ENCODE measurements around the gene SLC35F3.

SLC35F3 gene

GRCh38 chr1:234340528-234340927 is 436.1 kb downstream of the SLC35F3 start:
- no peak overlapping the region for H3K27ac ChIP-seq
- TF ChIP-seq CTCF (conservative IDR thresholded peaks at IDR 0.05) = no peak

GRCh38 chr1:234342774-234343173 is 438.3 kb downstream of the SLC35F3 start:
- no peak overlapping the region for H3K27ac ChIP-seq
- TF ChIP-seq CTCF (conservative IDR thresholded peaks at IDR 0.05) = no peak

- no peak for TF ChIP-seq CTCF (conservative IDR thresholded peaks at IDR 0.05)
- H3K27ac ChIP-seq = no peak overlapping the region
Measured at GRCh38 chr1:234345237-234345636, 440.8 kb downstream of the SLC35F3 start.

- H3K27ac ChIP-seq = no peak overlapping the region
- TF ChIP-seq CTCF (conservative IDR thresholded peaks at IDR 0.05) = no peak
Measured at GRCh38 chr1:234348964-234349363, 444.5 kb downstream of the SLC35F3 start.

- TF ChIP-seq CTCF (conservative IDR thresholded peaks at IDR 0.05) = no peak
- peak overlapping the region; percentile 66 for H3K27ac ChIP-seq
Measured at GRCh38 chr1:234355782-234356510, 451.5 kb downstream of the SLC35F3 start.

- peak overlapping the region; percentile 66 for H3K27ac ChIP-seq
Measured at GRCh38 chr1:234356615-234357269, 452.3 kb downstream of the SLC35F3 start.

- peak overlapping the region; percentile 66; the same call in 1 of the 2 replicates for H3K27ac ChIP-seq
- no peak for TF ChIP-seq CTCF (conservative IDR thresholded peaks at IDR 0.05)
Measured at GRCh38 chr1:234357831-234358230, 453.4 kb downstream of the SLC35F3 start.

GRCh38 chr1:234361102-234361603 is 456.7 kb downstream of the SLC35F3 start:
- TF ChIP-seq CTCF (conservative IDR thresholded peaks at IDR 0.05) = no peak
- H3K27ac ChIP-seq = no peak overlapping the region

Data from VCaP (cell line).